HG03066 (cell line): Measurements from ENCODE around the gene ZNF442.
A peak's percentile ranks its signal among the peaks of the same experiment; 100 is the strongest.
"Not testable (repeated sequence)": the region's sequence is repeated elsewhere in the genome, so short reads cannot be mapped to it uniquely, and the experiment has no call there.

Experiments used
- ATAC-seq: cut with Tn5 transposase; IDR thresholded peaks from one replicate; pipeline ENCODE4 v1.9.1; 2021; ENCODE audit warnings: low read depth; ENCODE audit not compliant: unreplicated experiment

Gene ZNF442

GRCh38 chr19:12365236-12366162, at the start of gene ZNF442:
TSS of gene ZNF442 (minus strand) at chr19:12365683. CDS start at chr19:12363631, 2,052 bp downstream.
- peak; percentile 75 for ATAC-seq

- no peak for ATAC-seq
Observed at GRCh38 chr19:12411893-12412292, 46.4 kb upstream of the ZNF442 start.

- ATAC-seq = peak; percentile 93
Observed at GRCh38 chr19:12400633-12401502, 35.4 kb upstream of the ZNF442 start, which contains the start of gene ZNF799. TSS of gene ZNF799 (minus strand) at chr19:12401271. CDS start at chr19:12401070, 201 bp downstream.

GRCh38 chr19:12399901-12400632, 34.6 kb upstream of the ZNF442 start:
- ATAC-seq = not testable (repeated sequence)

- ATAC-seq = not testable (repeated sequence)
Observed at GRCh38 chr19:12391148-12391547, 25.7 kb upstream of the ZNF442 start.

- not testable (repeated sequence) for ATAC-seq
Observed at GRCh38 chr19:12386365-12386764, 20.9 kb upstream of the ZNF442 start.

- no peak for ATAC-seq
Observed at GRCh38 chr19:12380444-12380737, 14.9 kb upstream of the ZNF442 start.

GRCh38 chr19:12379732-12380443, 14.4 kb upstream of the ZNF442 start:
- no peak for ATAC-seq

GRCh38 chr19:12374026-12374425, 8.5 kb upstream of the ZNF442 start:
- no peak for ATAC-seq

- no peak for ATAC-seq
Observed at GRCh38 chr19:12364391-12365235, 870 bp downstream of the ZNF442 start.

- ATAC-seq = not testable (repeated sequence)
Observed at GRCh38 chr19:12362236-12362635, 3.2 kb downstream of the ZNF442 start.

GRCh38 chr19:12353375-12353774, 12.1 kb downstream of the ZNF442 start:
- no peak for ATAC-seq

GRCh38 chr19:12350890-12351197, 14.6 kb downstream of the ZNF442 start:
- ATAC-seq = no peak

GRCh38 chr19:12350185-12350889, 15.1 kb downstream of the ZNF442 start:
- ATAC-seq = no peak

GRCh38 chr19:12346896-12347295, 18.6 kb downstream of the ZNF442 start:
- no peak for ATAC-seq

GRCh38 chr19:12345197-12345596, 20.3 kb downstream of the ZNF442 start:
- no peak for ATAC-seq

GRCh38 chr19:12333162-12334159, 32.0 kb downstream of the ZNF442 start, which contains the start of gene ZNF563:
TSS of gene ZNF563 (minus strand) at chr19:12333633. CDS start at chr19:12333482, 151 bp downstream.
- ATAC-seq = peak; percentile 84
